Stimulated activated CD4-positive, alpha-beta T cell treated with anti-CD3 and anti-CD28 coated beads, TNF-alpha, amount 100 ng/mL, for 48 hours (primary cell): Measurements from ENCODE around the gene PGAP3.

Experiments
- DNase-seq, 3 donors: peaks; one replicate each; pipeline ENCODE4 v3.0.0-alpha.2; 2020; ENCODE audit warnings: low read depth in 3 of 3

Gene PGAP3

GRCh38 chr17:39672522-39673334 lies 15.1 kb downstream of the PGAP3 start:
- DNase-seq: no peak

GRCh38 chr17:39671651-39672521 lies 16.0 kb downstream of the PGAP3 start:
- DNase-seq: no peak

GRCh38 chr17:39670746-39671145 lies 17.1 kb downstream of the PGAP3 start:
- DNase-seq: no peak

GRCh38 chr17:39669897-39670735 lies 17.7 kb downstream of the PGAP3 start:
- no peak for DNase-seq

- peak; percentile 42 to 60 (median 53) for DNase-seq
Observed at GRCh38 chr17:39667945-39668924, 19.6 kb downstream of the PGAP3 start, which contains the start of gene PNMT. TSS of gene PNMT (plus strand) at chr17:39668453. CDS start at chr17:39668476, 23 bp downstream.

GRCh38 chr17:39667262-39667944 lies 20.5 kb downstream of the PGAP3 start:
- DNase-seq: no peak

- no peak for DNase-seq
Observed at GRCh38 chr17:39666601-39667261, 21.1 kb downstream of the PGAP3 start.

- no peak for DNase-seq
Observed at GRCh38 chr17:39666231-39666600, 21.6 kb downstream of the PGAP3 start.

GRCh38 chr17:39665642-39666224 lies 22.1 kb downstream of the PGAP3 start:
- DNase-seq: no peak

- no peak for DNase-seq
Observed at GRCh38 chr17:39664581-39665561, 23.0 kb downstream of the PGAP3 start, which contains the start of gene TCAP. TSS of gene TCAP (plus strand) at chr17:39665349. CDS start at chr17:39665360, 11 bp downstream.

GRCh38 chr17:39663688-39664580 lies 23.9 kb downstream of the PGAP3 start:
- DNase-seq: no peak

GRCh38 chr17:39663340-39663687 lies 24.5 kb downstream of the PGAP3 start:
- no peak for DNase-seq

- DNase-seq: no peak
Observed at GRCh38 chr17:39662551-39663339, 25.1 kb downstream of the PGAP3 start.

GRCh38 chr17:39661744-39662541 lies 25.9 kb downstream of the PGAP3 start:
- no peak for DNase-seq
